CD4-positive, alpha-beta T cell treated with Interleukin-12 subunit alpha and Interleukin-12 subunit beta, for 1 hour (primary cell): ENCODE measurements around the gene ITGB6.

Experiments
- DNase-seq: peaks from one replicate; pipeline ENCODE4 v3.0.0-alpha.2; 2020

ITGB6 gene

GRCh38 chr2:160199683-160200389 is at the start of gene ITGB6:
Gene ITGB6 (minus strand): TSS chr2:160200272. CDS start chr2:160200063, 209 bp downstream.
- no peak for DNase-seq

- DNase-seq: no peak
Measured at GRCh38 chr2:160247296-160248035, 47.4 kb upstream of the ITGB6 start.

GRCh38 chr2:160246356-160246755 is 46.3 kb upstream of the ITGB6 start:
- DNase-seq: no peak

GRCh38 chr2:160245614-160246155 is 45.6 kb upstream of the ITGB6 start:
- no peak for DNase-seq

- DNase-seq: no peak
Measured at GRCh38 chr2:160242893-160243564, 43.0 kb upstream of the ITGB6 start.

GRCh38 chr2:160241251-160242137 is 41.4 kb upstream of the ITGB6 start:
- no peak for DNase-seq

- no peak for DNase-seq
Measured at GRCh38 chr2:160239436-160239835, 39.4 kb upstream of the ITGB6 start.

GRCh38 chr2:160238392-160238791 is 38.3 kb upstream of the ITGB6 start:
- DNase-seq: no peak

GRCh38 chr2:160232905-160233475 is 32.9 kb upstream of the ITGB6 start:
- DNase-seq: no peak

- DNase-seq: no peak
Measured at GRCh38 chr2:160229591-160229990, 29.5 kb upstream of the ITGB6 start.

GRCh38 chr2:160228141-160228917 is 28.3 kb upstream of the ITGB6 start:
- DNase-seq: no peak

- DNase-seq: no peak
Measured at GRCh38 chr2:160227293-160227915, 27.3 kb upstream of the ITGB6 start.

GRCh38 chr2:160226367-160226766 is 26.3 kb upstream of the ITGB6 start:
- DNase-seq: no peak

GRCh38 chr2:160225722-160226121 is 25.6 kb upstream of the ITGB6 start:
- no peak for DNase-seq

GRCh38 chr2:160224507-160224906 is 24.4 kb upstream of the ITGB6 start:
- DNase-seq: no peak

- no peak for DNase-seq
Measured at GRCh38 chr2:160224060-160224459, 24.0 kb upstream of the ITGB6 start.

GRCh38 chr2:160223560-160223959 is 23.5 kb upstream of the ITGB6 start:
- DNase-seq: no peak

- no peak for DNase-seq
Measured at GRCh38 chr2:160222546-160223283, 22.6 kb upstream of the ITGB6 start.

GRCh38 chr2:160221391-160222276 is 21.6 kb upstream of the ITGB6 start:
- no peak for DNase-seq
